Activated T-cell treated with anti-CD3 and anti-CD28 coated beads, Interleukin-2, amount 50 U/mL, for 24 hours (primary cell): ENCODE measurements around the gene SPEM1.

Source experiments
- DNase-seq: peaks from one replicate; pipeline ENCODE4 v3.0.0-alpha.2; 2020
- H3K27ac Mint-ChIP-seq: 2 replicates; pipeline ENCODE4 v1.8.0; 2020; ENCODE audit warnings: mild to moderate bottlenecking, mixed read lengths
- H3K27me3 Mint-ChIP-seq: 2 replicates; pipeline ENCODE4 v1.8.0; 2020; ENCODE audit warnings: mixed read lengths
- H3K36me3 Mint-ChIP-seq: 2 replicates; pipeline ENCODE4 v1.8.0; 2020; ENCODE audit warnings: low read depth, mixed read lengths
- H3K4me1 Mint-ChIP-seq: 2 replicates; pipeline ENCODE4 v1.8.0; 2020; ENCODE audit warnings: low read depth, mixed read lengths
- H3K4me3 Mint-ChIP-seq: 2 replicates; pipeline ENCODE4 v1.8.0; 2020; ENCODE audit warnings: mild to moderate bottlenecking, moderate library complexity, mixed read lengths
- H3K9me3 Mint-ChIP-seq: 2 replicates; pipeline ENCODE4 v1.8.0; 2020; ENCODE audit warnings: mixed read lengths

Gene SPEM1

DNA sequence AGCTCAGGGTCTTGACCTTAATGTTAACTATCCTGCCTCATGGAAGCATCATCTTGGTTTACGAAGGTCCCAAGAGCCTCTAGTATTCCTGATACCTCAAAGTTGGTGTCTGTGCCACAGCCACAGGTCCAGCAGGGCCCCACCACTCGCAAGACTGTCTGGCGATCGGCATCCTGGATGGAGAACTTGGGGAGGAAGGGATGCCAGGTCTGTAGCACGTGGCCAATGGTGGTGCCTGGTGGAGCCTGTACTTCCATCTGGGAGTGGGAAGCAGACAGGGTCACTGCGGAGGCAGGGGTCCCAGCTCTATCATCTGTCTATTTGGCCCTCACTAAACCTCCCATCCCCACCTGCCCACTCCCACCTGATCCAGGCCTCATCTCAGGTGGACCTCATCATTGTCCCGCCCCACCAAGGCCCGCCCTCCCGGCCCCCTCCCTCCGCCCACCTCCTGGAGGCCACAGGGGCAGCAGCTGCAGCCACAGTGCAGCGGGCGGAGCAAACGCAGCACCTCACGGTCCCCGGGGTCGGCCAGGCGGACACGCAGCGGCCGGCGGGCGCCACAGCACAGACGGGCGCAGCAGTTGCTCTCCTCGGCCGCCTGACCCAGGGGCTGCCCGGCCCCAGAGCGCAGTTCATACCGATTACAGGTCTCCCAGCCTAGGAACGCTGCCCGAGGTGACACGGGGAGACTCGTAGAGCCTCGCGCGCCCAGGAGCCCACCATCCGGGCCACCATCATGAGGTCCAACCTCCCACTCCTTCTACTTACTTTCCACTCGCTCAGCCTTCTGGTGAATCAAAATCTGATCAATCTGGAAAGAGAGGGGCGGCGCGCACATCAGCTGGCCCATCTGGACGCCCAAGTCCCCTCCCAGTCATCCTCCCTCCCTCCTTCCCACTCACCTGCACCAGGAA lies 27.2 kb upstream of the SPEM1 start:
- Mint-ChIP-seq H3K36me3 (peaks cover 59% of the 10 kb centered on the region), H3K27ac (peak overlapping the region; percentile 79)

GRCh38 chr17:7393613-7394451 lies 26.3 kb upstream of the SPEM1 start:
- Mint-ChIP-seq H3K36me3 (peaks cover 50% of the 10 kb centered on the region), H3K27me3 (no peaks in the 10 kb centered on the region), H3K27ac (peak overlapping the region; percentile 92), H3K9me3 (no peaks in the 10 kb centered on the region), H3K4me3 (peak overlapping the region; percentile 97), H3K4me1 (peaks cover 31% of the 10 kb centered on the region)
- no peak for DNase-seq

More for the DNA sequence above, 27.2 kb upstream of the SPEM1 start:
- Mint-ChIP-seq H3K4me3 (peak overlapping the region; percentile 97), H3K27me3 (no peaks in the 10 kb centered on the region), H3K4me1 (peaks cover 31% of the 10 kb centered on the region), H3K9me3 (no peaks in the 10 kb centered on the region)
- DNase-seq, result no peak

DNA sequence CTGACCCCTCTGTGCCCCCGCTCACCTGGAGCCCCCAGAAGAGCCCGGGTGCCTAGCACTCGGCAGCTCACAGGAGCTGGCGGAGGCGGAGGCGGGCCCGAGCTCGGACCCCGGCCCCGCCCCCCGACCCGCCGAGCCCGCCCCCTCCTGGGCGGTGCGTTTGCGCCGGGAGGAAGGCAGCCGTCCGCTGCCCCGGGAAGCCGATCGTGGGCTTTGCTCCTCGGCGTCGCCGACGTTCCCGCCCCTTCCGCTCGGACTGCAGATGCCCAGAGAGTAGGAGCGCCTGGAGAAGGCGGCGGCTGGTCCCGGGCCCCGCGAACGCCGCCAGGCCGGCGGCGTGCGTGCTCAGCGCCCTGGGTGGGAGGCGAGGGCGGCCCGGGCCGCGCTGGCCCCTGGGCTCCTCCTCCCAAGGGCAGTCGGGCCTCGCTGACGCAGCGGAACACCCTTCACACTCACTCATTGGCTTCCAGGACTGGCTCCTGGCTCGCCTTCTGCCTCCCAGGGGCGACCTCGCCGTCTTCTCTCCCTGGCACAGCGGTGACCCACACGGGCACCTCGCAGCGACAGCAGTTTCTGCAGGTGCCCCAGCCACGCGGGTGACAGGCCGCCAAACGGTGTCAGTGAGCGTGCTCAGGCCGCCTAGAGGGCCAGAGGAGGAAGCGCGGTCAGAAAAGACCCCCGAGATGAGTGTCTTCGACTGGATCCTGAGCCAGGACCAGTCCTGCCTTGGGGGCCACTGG lies 25.5 kb upstream of the SPEM1 start, which contains the start of gene PLSCR3:
PLSCR3 (minus strand) TSS at position 74 of the 740 bp plus-strand sequence. CDS start 415 bp downstream, outside the sequence.
- Mint-ChIP-seq H3K4me3 (peak within 1 kb of the TSS; percentile 97), H3K36me3 (peaks cover 42% of the 10 kb centered on the region), H3K27me3 (no peaks in the 10 kb centered on the region), H3K4me1 (peaks cover 31% of the 10 kb centered on the region), H3K9me3 (no peaks in the 10 kb centered on the region), H3K27ac (peak within 1 kb of the TSS; percentile 96)
- DNase-seq, result peak; percentile 95

- H3K4me3 Mint-ChIP-seq, result peak overlapping the region; percentile 4
- H3K4me1 Mint-ChIP-seq, result peaks cover 28% of the 10 kb centered on the region
Measured at GRCh38 chr17:7396147-7396546, 24.0 kb upstream of the SPEM1 start.

DNA sequence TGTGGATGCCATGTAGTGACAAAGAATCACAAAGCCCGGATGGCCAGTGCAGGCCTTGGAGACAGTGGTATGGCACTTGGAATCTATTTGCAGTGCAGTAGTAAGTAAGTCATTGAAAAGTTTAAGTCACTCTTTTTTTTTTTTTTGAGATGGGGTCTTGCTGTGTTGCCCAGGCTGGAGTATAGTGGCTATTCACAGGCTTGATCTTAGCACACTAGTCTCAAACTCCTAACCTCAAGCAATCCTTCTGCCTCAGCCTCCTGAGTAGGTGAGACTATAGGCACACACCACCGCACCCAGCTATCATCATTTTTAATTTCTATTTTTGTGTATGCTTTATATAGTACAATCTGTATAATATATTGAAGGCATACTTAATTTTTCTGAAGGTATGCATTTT lies 21.5 kb upstream of the SPEM1 start:
- no peaks in the 10 kb centered on the region for H3K27me3 Mint-ChIP-seq
- no peak for DNase-seq
- peaks cover 16% of the 10 kb centered on the region for H3K36me3 Mint-ChIP-seq
- peaks cover 17% of the 10 kb centered on the region for H3K4me1 Mint-ChIP-seq
- no peaks in the 10 kb centered on the region for H3K9me3 Mint-ChIP-seq
- no peak overlapping the region for H3K27ac Mint-ChIP-seq
- no peak overlapping the region for H3K4me3 Mint-ChIP-seq

More at GRCh38 chr17:7396147-7396546, 24.0 kb upstream of the SPEM1 start:
- H3K36me3 Mint-ChIP-seq, result peaks cover 27% of the 10 kb centered on the region
- H3K27me3 Mint-ChIP-seq, result no peaks in the 10 kb centered on the region
- H3K27ac Mint-ChIP-seq, result no peak overlapping the region
- no peaks in the 10 kb centered on the region for H3K9me3 Mint-ChIP-seq
- no peak for DNase-seq

- H3K4me1 Mint-ChIP-seq, result peaks cover 16% of the 10 kb centered on the region
- peaks cover 11% of the 10 kb centered on the region for H3K36me3 Mint-ChIP-seq
- H3K27ac Mint-ChIP-seq, result peak overlapping the region; percentile 98
- peaks cover 8% of the 10 kb centered on the region for H3K27me3 Mint-ChIP-seq
- H3K4me3 Mint-ChIP-seq, result peak overlapping the region; percentile 92
- H3K9me3 Mint-ChIP-seq, result no peaks in the 10 kb centered on the region
- peak; percentile 52 for DNase-seq
Measured at GRCh38 chr17:7403043-7403726, 16.9 kb upstream of the SPEM1 start.

DNA sequence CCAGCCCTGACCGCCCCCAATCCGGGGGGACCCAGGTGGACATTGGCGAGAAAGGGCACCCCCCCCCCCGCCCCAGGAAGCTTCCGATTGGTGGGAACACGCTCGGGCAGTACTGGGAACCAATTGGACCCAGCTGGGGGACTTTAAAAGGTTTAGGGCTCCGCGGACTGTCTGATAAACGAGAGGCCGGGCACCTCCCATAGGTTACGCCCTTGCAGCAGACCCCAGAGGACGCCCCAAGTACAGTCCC lies 16.5 kb upstream of the SPEM1 start:
- H3K9me3 Mint-ChIP-seq, result no peaks in the 10 kb centered on the region
- DNase-seq, result no peak
- H3K4me1 Mint-ChIP-seq, result peaks cover 18% of the 10 kb centered on the region
- H3K36me3 Mint-ChIP-seq, result peaks cover 11% of the 10 kb centered on the region
- H3K27ac Mint-ChIP-seq, result peak overlapping the region; percentile 98
- H3K4me3 Mint-ChIP-seq, result peak overlapping the region; percentile 92
- peaks cover 8% of the 10 kb centered on the region for H3K27me3 Mint-ChIP-seq

DNA sequence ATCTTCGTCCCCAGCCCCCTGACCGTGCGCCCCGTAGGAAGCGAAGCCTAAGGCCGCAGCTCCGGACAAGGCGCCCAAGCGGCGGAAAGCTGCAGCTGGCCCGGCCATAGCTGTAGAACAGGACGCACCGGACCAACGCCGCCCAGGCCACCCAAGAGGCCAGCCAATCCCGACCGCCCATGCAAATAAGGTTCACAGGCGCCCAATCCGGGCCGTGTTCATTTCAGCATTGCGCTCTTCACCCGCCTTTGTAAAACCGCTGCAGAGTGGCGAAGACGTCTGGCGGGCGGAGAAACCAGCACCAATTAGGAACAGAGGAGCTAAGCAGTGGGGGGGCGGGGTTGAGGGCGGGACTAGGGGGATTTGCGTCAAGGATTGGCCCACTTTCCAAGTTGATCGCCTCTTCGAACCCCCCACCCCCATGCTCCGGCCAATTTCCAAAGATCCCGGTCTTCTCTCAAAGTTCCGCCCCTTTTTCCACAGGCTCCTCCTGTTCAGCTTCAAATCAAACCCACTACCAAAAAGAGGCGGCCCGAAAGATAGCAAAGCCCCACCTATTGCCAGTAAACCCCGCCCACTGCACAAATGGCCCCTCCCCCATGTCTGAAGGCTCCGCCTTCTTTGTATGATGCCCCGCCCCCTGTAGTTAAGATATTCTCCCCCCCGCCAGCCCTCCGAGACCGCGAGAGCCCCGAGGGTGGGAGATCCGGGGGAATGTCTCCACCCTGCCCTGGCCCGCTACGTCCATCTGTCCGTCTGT lies 16.0 kb upstream of the SPEM1 start, which contains the start of gene TMEM256:
TMEM256 (minus strand) TSS at position 121 of the 760 bp plus-strand sequence; CDS start at position 108, 13 bp downstream.
- Mint-ChIP-seq H3K4me1 (peaks cover 20% of the 10 kb centered on the region), H3K4me3 (peak within 1 kb of the TSS; percentile 92), H3K9me3 (no peaks in the 10 kb centered on the region), H3K27ac (peak within 1 kb of the TSS; percentile 98), H3K36me3 (peaks cover 11% of the 10 kb centered on the region), H3K27me3 (peaks cover 8% of the 10 kb centered on the region)
- DNase-seq, result peak; percentile 92

GRCh38 chr17:7404737-7405349 lies 15.3 kb upstream of the SPEM1 start:
- Mint-ChIP-seq H3K9me3 (no peaks in the 10 kb centered on the region), H3K27ac (peak overlapping the region; percentile 98), H3K4me1 (peaks cover 18% of the 10 kb centered on the region), H3K27me3 (peaks cover 8% of the 10 kb centered on the region), H3K4me3 (peak overlapping the region; percentile 92), H3K36me3 (peaks cover 11% of the 10 kb centered on the region)
- no peak for DNase-seq

DNA sequence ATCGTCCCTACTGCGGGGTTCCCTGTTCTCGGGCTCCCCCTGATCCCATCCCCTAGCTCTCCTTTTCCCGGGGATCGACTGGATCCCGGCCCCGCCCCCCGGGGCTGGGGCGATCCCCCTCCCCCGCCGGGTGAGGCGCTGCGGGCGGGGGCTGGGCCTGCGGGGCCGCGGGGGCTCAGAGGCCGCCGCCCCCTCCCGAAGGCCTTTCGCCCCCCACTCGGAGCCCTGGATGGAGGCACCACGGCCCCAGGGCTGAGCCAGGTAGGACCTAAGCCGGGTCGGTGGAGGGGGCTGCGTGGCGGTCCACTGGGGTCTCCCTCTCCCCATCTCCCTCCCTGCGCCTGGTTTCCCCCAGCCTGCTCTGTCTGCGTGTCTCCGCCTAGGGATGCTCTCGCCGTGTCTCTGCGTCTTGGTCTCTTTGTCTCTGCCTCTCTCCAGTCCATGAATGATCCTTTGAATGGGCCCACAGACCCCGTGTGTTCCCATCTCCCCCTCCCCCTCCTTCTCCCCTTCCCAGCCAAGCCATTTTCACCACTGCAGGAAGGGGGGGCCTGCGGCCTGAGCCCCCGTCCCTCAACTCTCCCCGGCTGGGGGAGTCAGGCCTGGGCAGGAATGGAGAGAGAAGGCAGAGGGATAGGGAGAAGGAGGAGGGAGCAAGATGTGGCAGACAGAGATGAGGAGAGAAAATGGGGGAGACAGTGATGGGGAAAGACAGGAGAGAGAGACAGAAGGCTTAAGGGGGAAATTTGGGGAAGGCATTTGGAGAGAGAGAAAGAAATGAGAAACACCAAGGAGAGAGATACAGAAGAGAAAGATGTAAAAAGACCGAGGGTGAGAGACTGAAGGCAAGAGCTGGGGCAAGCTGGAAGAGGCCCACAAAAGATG lies 14.5 kb upstream of the SPEM1 start:
- Mint-ChIP-seq H3K4me1 (peaks cover 17% of the 10 kb centered on the region), H3K27me3 (peaks cover 8% of the 10 kb centered on the region), H3K4me3 (peak overlapping the region; percentile 76), H3K36me3 (peaks cover 11% of the 10 kb centered on the region), H3K9me3 (no peaks in the 10 kb centered on the region), H3K27ac (peak overlapping the region; percentile 78)
- DNase-seq, result no peak

GRCh38 chr17:7406235-7406825 lies 13.8 kb upstream of the SPEM1 start:
- peaks cover 8% of the 10 kb centered on the region for H3K27me3 Mint-ChIP-seq
- no peak overlapping the region for H3K27ac Mint-ChIP-seq
- H3K36me3 Mint-ChIP-seq, result peaks cover 11% of the 10 kb centered on the region
- peaks cover 17% of the 10 kb centered on the region for H3K4me1 Mint-ChIP-seq
- peak overlapping the region; percentile 25 for H3K4me3 Mint-ChIP-seq
- DNase-seq, result no peak
- no peaks in the 10 kb centered on the region for H3K9me3 Mint-ChIP-seq

GRCh38 chr17:7407082-7407481 lies 13.0 kb upstream of the SPEM1 start:
- no peak for DNase-seq
- no peak overlapping the region for H3K4me3 Mint-ChIP-seq
- H3K9me3 Mint-ChIP-seq, result no peaks in the 10 kb centered on the region
- peaks cover 7% of the 10 kb centered on the region for H3K36me3 Mint-ChIP-seq
- peaks cover 14% of the 10 kb centered on the region for H3K4me1 Mint-ChIP-seq
- H3K27ac Mint-ChIP-seq, result no peak overlapping the region
- H3K27me3 Mint-ChIP-seq, result peaks cover 8% of the 10 kb centered on the region
